K562 (cell line): Measurements from ENCODE around the gene DEGS1. TPM values are rescaled to one million over a fixed set of nuclear protein-coding genes. Genes with fewer than 3 reads are reported as not detected.

ENCODE experiments used
- ATAC-seq: fragments of 200-7000 bp; cut with Tn5 transposase; 3 replicates; pipeline ENCODE4 v1.9.1; 2020; ENCODE audit warnings: moderate library complexity
- BruUV-seq: library from RNA; stranded (reverse); fragments of 400-500 nt; replicated peaks from 2 replicates; lab custom pipeline; 2021; lab: Mats Ljungman, UMichigan
- CTCF ChIA-PET: fragments of 300-600 bp; formaldehyde crosslinking; extraction: SDS; loops from one replicate; lab custom pipeline; 2021; ENCODE audit warnings: low intra/inter-chr PET ratio; lab: Yijun Ruan, JAX
- POLR2A ChIA-PET: fragments of 300-600, 350-650 bp; sonication (Branson Sonifier 250); formaldehyde crosslinking; extraction: SDS; loops from one replicate; lab custom pipeline; 2021; ENCODE audit warnings: antibody characterized with exemption, inconsistent platforms; lab: Yijun Ruan, JAX
- DNase-seq, 4 experiments: peaks; one replicate each; pipeline versions ENCODE4 v3.0.0 to v3.0.0-alpha.2; 2011 to 2018; ENCODE audit warnings: low spot score in 3 of 4, mixed read lengths in 3 of 4; ENCODE audit errors: extremely low read depth in 1 of 4
- FAIRE-seq: peaks from 2 replicates; lab custom pipeline; 2011; peaks lifted over from hg19 to GRCh38; lab: Jason Lieb, UNC
- H2AFZ ChIP-seq: 2 replicates; pipeline ENCODE4 v1.6.0; 2011; ENCODE audit warnings: low read depth, low read length, control low read depth, inconsistent platforms
- H3K27ac ChIP-seq: fragments of 200-600 bp; 3 replicates; pipeline ENCODE4 v1.8.0; 2011; ENCODE audit warnings: low read depth, mild to moderate bottlenecking, control low read depth, inconsistent platforms, low read length, moderate library complexity, mixed read lengths; ENCODE audit errors: extremely low read depth
- H3K27me3 ChIP-seq, 2 experiments: fragments of 300-600 bp in 1 of 2; 2 replicates in 1 of 2; 3 replicates in 1 of 2; pipeline versions ENCODE4 v1.6.0 to v1.8.0; 2011; ENCODE audit warnings: inconsistent platforms in 2 of 2, low read length in 2 of 2, mild to moderate bottlenecking in 1 of 2, mixed read lengths in 1 of 2, moderate library complexity in 1 of 2; ENCODE audit not compliant: control insufficient read depth in 2 of 2, insufficient read depth in 2 of 2
- H3K36me3 ChIP-seq: fragments of 300-600 bp; 3 replicates; pipeline ENCODE4 v1.8.0; 2011; ENCODE audit warnings: mild to moderate bottlenecking, low read length, inconsistent platforms; ENCODE audit not compliant: control insufficient read depth, insufficient read depth
- H3K4me1 ChIP-seq, 2 experiments: fragments of 200-600 bp in 1 of 2; replicated peaks in 1 of 2; 2 replicates in 1 of 2; 3 replicates in 1 of 2; pipeline versions ENCODE4 v1.5.1 to v1.8.0; 2011; ENCODE audit warnings: inconsistent platforms in 2 of 2, low read length in 2 of 2, mild to moderate bottlenecking in 1 of 2, mixed read lengths in 1 of 2, moderate library complexity in 1 of 2; ENCODE audit not compliant: control insufficient read depth in 2 of 2, insufficient read depth in 2 of 2
- H3K4me2 ChIP-seq: 2 replicates; pipeline ENCODE4 v1.6.1; 2011; ENCODE audit warnings: low read length, control low read depth, inconsistent platforms, mixed read lengths; ENCODE audit not compliant: insufficient read depth
- H3K4me3 ChIP-seq: fragments of 200-600 bp; sonication (generic), shearing (Covaris generic); 2 replicates; pipeline ENCODE4 v1.5.1; 2016; ENCODE audit warnings: control low read depth, inconsistent platforms
- H3K79me2 ChIP-seq: fragments of 200-600 bp; 3 replicates; pipeline ENCODE4 v1.8.0; 2011; ENCODE audit warnings: low read length, inconsistent platforms; ENCODE audit not compliant: control insufficient read depth, insufficient read depth
- H3K9ac ChIP-seq, 2 experiments: 2 replicates each; pipeline versions ENCODE4 v1.6.0 to v1.6.1; 2011; ENCODE audit warnings: low read depth in 2 of 2, low read length in 2 of 2, control low read depth in 1 of 2, inconsistent platforms in 1 of 2, mild to moderate bottlenecking in 1 of 2, mixed read lengths in 1 of 2; ENCODE audit not compliant: insufficient read depth in 1 of 2
- H3K9me1 ChIP-seq: one replicate; pipeline ENCODE4 v1.6.0; 2011; ENCODE audit warnings: inconsistent platforms, mild to moderate bottlenecking, low read length, moderate library complexity; ENCODE audit not compliant: control insufficient read depth, insufficient read depth
- H3K9me3 ChIP-seq: replicated peaks from 2 replicates; pipeline ENCODE4 v1.5.1; 2011; ENCODE audit warnings: low read depth, low read length, inconsistent platforms; ENCODE audit not compliant: control insufficient read depth, insufficient read depth
- H4K20me1 ChIP-seq: replicated peaks from 2 replicates; pipeline ENCODE4 v1.6.1; 2011; ENCODE audit warnings: low read length, inconsistent platforms, mixed read lengths; ENCODE audit not compliant: control insufficient read depth, insufficient read depth
- CBFA2T3 ChIP-seq: fragments of 450-650 bp; IDR thresholded peaks from 2 replicates; pipeline ENCODE4 v1.6.1; 2017
- CBX2 ChIP-seq: fragments of 200-600 bp; sonication (generic); IDR thresholded peaks from one replicate; pipeline ENCODE4 v1.6.1; 2012; ENCODE audit warnings: mild to moderate bottlenecking, low read length, inconsistent platforms; ENCODE audit not compliant: insufficient read depth, poor library complexity, severe bottlenecking
- CC2D1A ChIP-seq: fragments of 450-650 bp; IDR thresholded peaks from 2 replicates; pipeline ENCODE4 v1.6.1; 2017; ENCODE audit warnings: mild to moderate bottlenecking
- CTBP1 ChIP-seq: fragments of 450-650 bp; IDR thresholded peaks from 2 replicates; pipeline ENCODE4 v1.6.1; 2016; ENCODE audit warnings: borderline replicate concordance
- FOXJ3 ChIP-seq: sonication (generic); formaldehyde crosslinking; IDR thresholded peaks from 2 replicates; pipeline ENCODE4 v1.4.0; 2020; ENCODE audit warnings: mild to moderate bottlenecking, missing genetic modification reagents
- FOXK2 ChIP-seq, 2 experiments: fragments of 450-650 bp; IDR thresholded peaks in 1 of 2; conservative IDR thresholded peaks in 1 of 2; 2 replicates each; pipeline ENCODE4 v1.6.1; 2016; ENCODE audit warnings: low read depth in 2 of 2, mild to moderate bottlenecking in 1 of 2
- GATA2 ChIP-seq: sonication (generic); formaldehyde crosslinking; IDR thresholded peaks from 2 replicates; pipeline ENCODE4 v1.4.0; 2020; ENCODE audit warnings: mild to moderate bottlenecking, missing genetic modification reagents
- HDGF ChIP-seq: fragments of 450-650 bp; IDR thresholded peaks from 2 replicates; pipeline ENCODE4 v1.6.1; 2016
- JUND ChIP-seq, 2 experiments: IDR thresholded peaks; 2 replicates in 1 of 2; 3 replicates in 1 of 2; pipeline ENCODE4 v1.6.1; 2011; ENCODE audit warnings: borderline replicate concordance in 2 of 2, low read depth in 2 of 2, low read length in 2 of 2, improper control_type of control experiment in 1 of 2, missing biosample characterization in 1 of 2, missing genetic modification characterization in 1 of 2, missing genetic modification reagents in 1 of 2
- MEIS2 ChIP-seq: fragments of 450-650 bp; IDR thresholded peaks from 2 replicates; pipeline ENCODE4 v1.6.1; 2014; ENCODE audit warnings: mild to moderate bottlenecking; ENCODE audit not compliant: partially characterized antibody
- MTA3 ChIP-seq: fragments of 450-650 bp; formaldehyde crosslinking; IDR thresholded peaks from 2 replicates; pipeline ENCODE4 v1.6.1; 2017; ENCODE audit warnings: mild to moderate bottlenecking, borderline replicate concordance
- NFIC ChIP-seq: fragments of 450-650 bp; IDR thresholded peaks from 2 replicates; pipeline ENCODE4 v1.6.1; 2017; ENCODE audit warnings: mild to moderate bottlenecking, inconsistent platforms
- NR4A1 ChIP-seq, 2 experiments: fragments of 250-450 bp in 1 of 2; fragments of 450-650 bp in 1 of 2; sonication (Bioruptor Pico) in 1 of 2; IDR thresholded peaks; 2 replicates each; pipeline versions ENCODE4 v1.4.0 to v1.6.1; 2016 to 2020; ENCODE audit warnings: mild to moderate bottlenecking in 2 of 2, missing compliant biosample characterization in 1 of 2, missing genetic modification characterization in 1 of 2, moderate library complexity in 1 of 2
- RBM25 ChIP-seq: fragments of 200-400 bp; formaldehyde crosslinking; IDR thresholded peaks from 2 replicates; pipeline ENCODE4 v1.6.1; 2018; ENCODE audit warnings: low read length, low read depth, moderate library complexity; ENCODE audit not compliant: severe bottlenecking
- RUNX1 ChIP-seq: sonication (generic); IDR thresholded peaks from 2 replicates; pipeline ENCODE4 v1.6.1; 2016; ENCODE audit warnings: antibody characterized with exemption, low read depth
- SIN3A ChIP-seq, 2 experiments: fragments of 150-350 bp in 1 of 2; IDR thresholded peaks; 2 replicates each; pipeline ENCODE4 v1.6.1; 2011 to 2016; ENCODE audit warnings: borderline replicate concordance in 2 of 2, low read depth in 2 of 2, low read length in 2 of 2, mild to moderate bottlenecking in 2 of 2, moderate library complexity in 2 of 2; ENCODE audit not compliant: control insufficient read depth in 1 of 2
- SMARCE1 ChIP-seq: fragments of 450-650 bp; IDR thresholded peaks from 2 replicates; pipeline ENCODE4 v1.7.1; 2016; ENCODE audit warnings: mild to moderate bottlenecking
- ZNF274 ChIP-seq: IDR thresholded peaks from 2 replicates; pipeline ENCODE4 v1.6.1; 2011; ENCODE audit warnings: low read depth, mild to moderate bottlenecking, low read length, moderate library complexity, borderline replicate concordance
- WGBS: fragments of 100-300 bp; shearing (Covaris generic); methylation state at CpG from one replicate; pipeline ENCODE4 v1.1.6; 2016; ENCODE audit warnings: low coverage, mixed read lengths; ENCODE audit not compliant: insufficient coverage; ENCODE audit errors: missing lambda C conversion rate; 5-methylcytosine and 5-hydroxymethylcytosine counted together
- in situ Hi-C: fragments of 300-500 bp; cut with MboI; formaldehyde crosslinking; loops from 4 replicates; pipeline ENCODE4 v1.15.0; 2018; ENCODE audit warnings: inconsistent platforms, mixed read lengths
- intact Hi-C: fragments of 100-400 bp; cut with micrococcal nuclease; formaldehyde crosslinking; loops from 2 replicates; pipeline ENCODE4 v1.14.2; 2022
- polyA plus RNA-seq, 8 experiments: library from polyadenylated mRNA; depleted of rRNA in 4 of 8; stranded (reverse) in 5 of 8; unstranded in 3 of 8; fragments of >200 nt; fragmentation: Nextera tagmentation in 2 of 8; fragmentation: Illumina TruSeq in 1 of 8; extraction: Ambion mirVana in 2 of 8; extraction: Trizol in 1 of 8; gene quantifications; 2 replicates each; pipeline versions ENCODE4 v1.2.1 to v1.2.3, GENCODE V29; 2011 to 2014; ENCODE audit warnings: inconsistent platforms in 1 of 8, missing spikeins in 1 of 8
- total RNA-seq, 7 experiments: library from RNA; depleted of rRNA in 6 of 7; stranded (reverse); fragments of >200 nt in 6 of 7; fragmentation: Illumina TruSeq in 2 of 7; extraction: Trizol in 2 of 7; gene quantifications; 2 replicates each; pipeline versions ENCODE4 v1.2.1 to v1.2.3, GENCODE V29; 2011 to 2021; ENCODE audit warnings: low replicate concordance in 1 of 7
- TF ChIP-seq, protein P1 (sequence below), 2 experiments: fragments of 450-650 bp in 1 of 2; IDR thresholded peaks; 2 replicates each; pipeline ENCODE4 v1.6.1; 2011 to 2017; ENCODE audit warnings: low read depth in 2 of 2, antibody characterized with exemption in 1 of 2, borderline replicate concordance in 1 of 2, low read length in 1 of 2, mild to moderate bottlenecking in 1 of 2, mixed read lengths in 1 of 2; ENCODE audit not compliant: control insufficient read depth in 1 of 2

The DEGS1 gene
- total and polyA plus RNA-seq, 9 of the 15 experiments (the other 6 are each of a cell fraction or from before 2014, with no cell fraction given) = 12.3 to 95.0 (median 38.8) TPM

- no peaks in the 10 kb centered on the region for H3K9me1 ChIP-seq
- no peak overlapping the region for H3K4me3 ChIP-seq
- peak overlapping the region; percentile 43; the same call in 2 of the 3 replicates for H3K27ac ChIP-seq
- peaks cover 4 to 17% of the 10 kb centered on the region in 2 experiments; a peak in 4 of 5 replicates for H3K4me1 ChIP-seq
- H3K9me3 ChIP-seq = no peaks in the 10 kb centered on the region
- CTCF ChIA-PET = no interaction called here
- FAIRE-seq = peak; percentile 100
- peak overlapping the region; percentile 47 for H3K4me2 ChIP-seq
- H4K20me1 ChIP-seq = no peaks in the 10 kb centered on the region
- intact Hi-C loops (loop anchor here (2.0 kb wide), 1 partner anchor 23 kb away; the partner anchor contains the start of gene DEGS1), in situ Hi-C loops (no loop called here)
- H3K79me2 ChIP-seq = no peaks in the 10 kb centered on the region
- H3K36me3 ChIP-seq = peaks cover 58% of the 10 kb centered on the region
- H3K27me3 ChIP-seq = no peaks in the 10 kb centered on the region
- peak; percentile 90 to 96 (median 93) for DNase-seq
- 1% methylated on average over 9 of the region's 9 CpGs for WGBS
- no TSS peak for BruUV-seq
- POLR2A ChIA-PET = interaction anchor here (0.9 to 1.7 kb wide), 4 partner anchors 9 to 170 kb away, joined by 3 to 6 read pairs (median 3); partner anchors contain the start of genes DEGS1 and NVL
- peak overlapping the region; percentile 0; the same call in 1 of the 2 replicates for H2AFZ ChIP-seq
- ATAC-seq = peak; percentile 97
- H3K9ac ChIP-seq = no peak overlapping the region
- TF ChIP-seq NR4A1 (CRISPR knock-in tag; IDR thresholded peaks at IDR 0.05) = no peak
- TF ChIP-seq NR4A1 (tag; IDR thresholded peaks at IDR 0.05) = 0 out of 2 replicates have a peak, but pooled peaks have one; percentile 57
- TF ChIP-seq JUND (IDR thresholded peaks at IDR 0.05; ENCODE audit: borderline replicate concordance, low read depth, low read length) = peak; percentile 56; the same call in 1 of the 2 replicates
- TF ChIP-seq JUND (tag; IDR thresholded peaks at IDR 0.05; ENCODE audit: borderline replicate concordance, low read depth, low read length) = peak; percentile 60; the same call in 2 of the 3 replicates
- TF ChIP-seq CBX2 = no peak
- TF ChIP-seq, protein P1, sequence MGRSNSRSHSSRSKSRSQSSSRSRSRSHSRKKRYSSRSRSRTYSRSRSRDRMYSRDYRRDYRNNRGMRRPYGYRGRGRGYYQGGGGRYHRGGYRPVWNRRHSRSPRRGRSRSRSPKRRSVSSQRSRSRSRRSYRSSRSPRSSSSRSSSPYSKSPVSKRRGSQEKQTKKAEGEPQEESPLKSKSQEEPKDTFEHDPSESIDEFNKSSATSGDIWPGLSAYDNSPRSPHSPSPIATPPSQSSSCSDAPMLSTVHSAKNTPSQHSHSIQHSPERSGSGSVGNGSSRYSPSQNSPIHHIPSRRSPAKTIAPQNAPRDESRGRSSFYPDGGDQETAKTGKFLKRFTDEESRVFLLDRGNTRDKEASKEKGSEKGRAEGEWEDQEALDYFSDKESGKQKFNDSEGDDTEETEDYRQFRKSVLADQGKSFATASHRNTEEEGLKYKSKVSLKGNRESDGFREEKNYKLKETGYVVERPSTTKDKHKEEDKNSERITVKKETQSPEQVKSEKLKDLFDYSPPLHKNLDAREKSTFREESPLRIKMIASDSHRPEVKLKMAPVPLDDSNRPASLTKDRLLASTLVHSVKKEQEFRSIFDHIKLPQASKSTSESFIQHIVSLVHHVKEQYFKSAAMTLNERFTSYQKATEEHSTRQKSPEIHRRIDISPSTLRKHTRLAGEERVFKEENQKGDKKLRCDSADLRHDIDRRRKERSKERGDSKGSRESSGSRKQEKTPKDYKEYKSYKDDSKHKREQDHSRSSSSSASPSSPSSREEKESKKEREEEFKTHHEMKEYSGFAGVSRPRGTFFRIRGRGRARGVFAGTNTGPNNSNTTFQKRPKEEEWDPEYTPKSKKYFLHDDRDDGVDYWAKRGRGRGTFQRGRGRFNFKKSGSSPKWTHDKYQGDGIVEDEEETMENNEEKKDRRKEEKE (IDR thresholded peaks at IDR 0.05; ENCODE audit: borderline replicate concordance in 1 of 2, control insufficient read depth in 1 of 2, low read depth in 2 of 2, low read length in 1 of 2) = 0 out of 4 replicates have a peak, but pooled peaks of 1 of the 2 experiments have one; percentile 67
- TF ChIP-seq CTBP1 = peak; percentile 91
- TF ChIP-seq CBFA2T3 = peak; percentile 99
- TF ChIP-seq SIN3A (IDR thresholded peaks at IDR 0.05; ENCODE audit: borderline replicate concordance in 2 of 2, control insufficient read depth in 1 of 2, low read depth in 2 of 2, low read length in 2 of 2) = peak in 1 of 2 experiments; percentile 65; a peak in 1 of 4 replicates
- no peak for TF ChIP-seq HDGF
- no peak for TF ChIP-seq FOXJ3
- TF ChIP-seq RBM25 = peak; percentile 54
- TF ChIP-seq GATA2 (CRISPR knock-in tag) = peak; percentile 96
- TF ChIP-seq SMARCE1 = peak; percentile 96
- TF ChIP-seq NFIC = peak; percentile 91
- TF ChIP-seq MEIS2 = peak; percentile 94
- peak; percentile 46 to 76; a peak in 3 of 4 replicates for TF ChIP-seq FOXK2 (conservative IDR thresholded peaks at IDR 0.05 in 1 of 2, IDR thresholded peaks at IDR 0.05 in 1 of 2; ENCODE audit: low read depth in 2 of 2)
- TF ChIP-seq ZNF274 = peak; percentile 28; the same call in 1 of the 2 replicates
- peak; percentile 97 for TF ChIP-seq CC2D1A
- peak; percentile 63; the same call in 1 of the 2 replicates for TF ChIP-seq RUNX1
- TF ChIP-seq MTA3 = peak; percentile 88
These were observed 22.8 kb upstream of the DEGS1 start for GRCh38 chr1:224160171-224160682.
